GM23338 (cell line): ENCODE results near the gene LSM3. TPM values are rescaled to one million over a fixed set of nuclear protein-coding genes. Genes with fewer than 3 reads are reported as not detected.

ENCODE experiments used
- ATAC-seq: fragments of 200-7000 bp; cut with Tn5 transposase; 3 replicates; pipeline ENCODE4 v1.9.1; 2020
- DNase-seq: peaks from one replicate; pipeline ENCODE4 v3.0.0-alpha.2; 2015; ENCODE audit warnings: low spot score
- H2AFZ ChIP-seq: fragments of 200-600 bp; sonication (generic); 2 replicates; pipeline ENCODE4 v1.8.0; 2016; ENCODE audit warnings: antibody characterized with exemption, mild to moderate bottlenecking, moderate library complexity
- H3F3A ChIP-seq: fragments of 200-600 bp; sonication (generic); replicated peaks from 2 replicates; pipeline ENCODE4 v1.8.0; 2017; ENCODE audit warnings: antibody characterized with exemption, mixed run types, low read depth
- H3K27ac ChIP-seq: fragments of 200-600 bp; sonication (generic); 2 replicates; pipeline ENCODE4 v1.6.1; 2016; ENCODE audit warnings: low read depth
- H3K27me3 ChIP-seq: fragments of 200-600 bp; sonication (generic); 2 replicates; pipeline ENCODE4 v1.8.0; 2016; ENCODE audit warnings: mild to moderate bottlenecking, mixed run types, moderate library complexity; ENCODE audit not compliant: insufficient read depth
- H3K36me3 ChIP-seq: fragments of 200-600 bp; sonication (generic); 2 replicates; pipeline ENCODE4 v1.8.0; 2016; ENCODE audit warnings: mild to moderate bottlenecking; ENCODE audit not compliant: insufficient read depth
- H3K4me1 ChIP-seq: fragments of 200-600 bp; sonication (generic); 2 replicates; pipeline ENCODE4 v1.8.0; 2016; ENCODE audit warnings: mild to moderate bottlenecking, moderate library complexity; ENCODE audit not compliant: insufficient read depth
- H3K4me2 ChIP-seq: fragments of 200-600 bp; sonication (generic); 2 replicates; pipeline ENCODE4 v1.7.1; 2017; ENCODE audit warnings: mixed run types
- H3K4me3 ChIP-seq: fragments of 200-600 bp; sonication (generic); 2 replicates; pipeline ENCODE4 v1.6.1; 2016; ENCODE audit warnings: mixed run types
- H3K79me2 ChIP-seq: fragments of 200-600 bp; sonication (generic); replicated peaks from 2 replicates; pipeline ENCODE4 v1.8.0; 2017; ENCODE audit warnings: mild to moderate bottlenecking; ENCODE audit not compliant: insufficient read depth
- H3K9me2 ChIP-seq: fragments of 200-600 bp; sonication (generic); 2 replicates; pipeline ENCODE4 v1.8.0; 2017; ENCODE audit not compliant: insufficient read depth
- H4K20me1 ChIP-seq: fragments of 200-600 bp; sonication (generic); replicated peaks from 2 replicates; pipeline ENCODE4 v1.8.0; 2017; ENCODE audit warnings: mild to moderate bottlenecking; ENCODE audit not compliant: insufficient read depth
- H3K27ac Mint-ChIP-seq: 2 replicates; pipeline ENCODE4 v1.8.0; 2020; ENCODE audit warnings: inconsistent platforms, mild to moderate bottlenecking, moderate library complexity, mixed read lengths
- H3K27me3 Mint-ChIP-seq: 3 replicates; pipeline ENCODE4 v1.8.0; 2022; ENCODE audit warnings: low read depth, mild to moderate bottlenecking, moderate library complexity, mixed read lengths, inconsistent platforms; ENCODE audit not compliant: insufficient read depth, poor library complexity
- H3K36me3 Mint-ChIP-seq: 3 replicates; pipeline ENCODE4 v1.8.0; 2021; ENCODE audit warnings: low read depth, mild to moderate bottlenecking, inconsistent platforms, moderate library complexity, mixed read lengths
- H3K4me1 Mint-ChIP-seq: 3 replicates; pipeline ENCODE4 v1.8.0; 2020; ENCODE audit warnings: mild to moderate bottlenecking, inconsistent platforms, mixed read lengths
- H3K4me3 Mint-ChIP-seq: 3 replicates; pipeline ENCODE4 v1.8.0; 2021; ENCODE audit warnings: moderate library complexity, mild to moderate bottlenecking, inconsistent platforms, mixed read lengths
- H3K9me3 Mint-ChIP-seq: 3 replicates; pipeline ENCODE4 v1.8.0; 2020; ENCODE audit warnings: moderate library complexity, mild to moderate bottlenecking, inconsistent platforms, mixed read lengths
- CREB1 ChIP-seq: fragments of 250-450 bp; sonication (Bioruptor Pico); IDR thresholded peaks from 2 replicates; pipeline ENCODE4 v1.5.0; 2020; ENCODE audit warnings: low read depth, mild to moderate bottlenecking, moderate library complexity
- CTCF ChIP-seq, 2 experiments: fragments of 200-600 bp in 1 of 2; sonication (generic) in 1 of 2; conservative IDR thresholded peaks; 2 replicates each; pipeline versions ENCODE4 v1.5.1 to v1.6.1; 2016 to 2017; ENCODE audit warnings: antibody characterized with exemption in 2 of 2, low read depth in 2 of 2, mild to moderate bottlenecking in 2 of 2, moderate library complexity in 1 of 2
- ETS1 ChIP-seq: IDR thresholded peaks from 2 replicates; pipeline ENCODE4 v1.6.1; 2016; ENCODE audit warnings: antibody characterized with exemption
- EZH2 ChIP-seq: fragments of 200-600 bp; sonication (generic); IDR thresholded peaks from one replicate; pipeline ENCODE4 v1.8.0; 2017; ENCODE audit warnings: antibody characterized with exemption, mild to moderate bottlenecking, low read depth; ENCODE audit not compliant: unreplicated experiment
- EZH2phosphoT487 ChIP-seq: fragments of 200-600 bp; sonication (generic); IDR thresholded peaks from one replicate; pipeline ENCODE4 v1.8.1; 2018; ENCODE audit warnings: antibody characterized with exemption; ENCODE audit not compliant: unreplicated experiment
- JUNB ChIP-seq: IDR thresholded peaks from one replicate; pipeline ENCODE4 v1.6.1; 2016; ENCODE audit warnings: antibody characterized with exemption; ENCODE audit not compliant: unreplicated experiment
- NANOG ChIP-seq: IDR thresholded peaks from 2 replicates; pipeline ENCODE4 v1.6.1; 2016; ENCODE audit warnings: antibody characterized with exemption, borderline replicate concordance
- POLR2AphosphoS5 ChIP-seq: IDR thresholded peaks from 2 replicates; pipeline ENCODE4 v1.6.1; 2016; ENCODE audit warnings: antibody characterized with exemption, low read depth
- REST ChIP-seq: IDR thresholded peaks from one replicate; pipeline ENCODE4 v1.6.1; 2018; ENCODE audit warnings: antibody characterized with exemption; ENCODE audit not compliant: unreplicated experiment
- STAT1 ChIP-seq: IDR thresholded peaks from one replicate; pipeline ENCODE4 v1.6.1; 2016; ENCODE audit warnings: antibody characterized with exemption; ENCODE audit not compliant: unreplicated experiment
- ZNF114 ChIP-seq: fragments of 250-450 bp; sonication (Bioruptor Pico); IDR thresholded peaks from 2 replicates; pipeline ENCODE4 v1.5.0; 2020; ENCODE audit warnings: mild to moderate bottlenecking, moderate library complexity
- ZNF331 ChIP-seq: fragments of 250-450 bp; sonication (Bioruptor Pico); IDR thresholded peaks from 2 replicates; pipeline ENCODE4 v1.5.0; 2020; ENCODE audit warnings: low read depth, mild to moderate bottlenecking, moderate library complexity
- ZNF462 ChIP-seq: fragments of 250-450 bp; sonication (Bioruptor Pico); IDR thresholded peaks from 2 replicates; pipeline ENCODE4 v1.5.0; 2020; ENCODE audit warnings: mild to moderate bottlenecking, moderate library complexity
- polyA plus RNA-seq: library from polyadenylated mRNA; unstranded; fragments of >200 nt; fragmentation: Nextera tagmentation; extraction: Ambion mirVana; gene quantifications from 2 replicates; pipeline ENCODE4 v1.2.1, GENCODE V29; 2016
- total RNA-seq: library from RNA; depleted of rRNA; stranded (reverse); fragments of >200 nt; shearing (Covaris generic); gene quantifications from 2 replicates; pipeline ENCODE4 v1.2.3, GENCODE V29; 2014

The LSM3 gene
- total and polyA plus RNA-seq, 2 experiments from 2014 or later: 20.1 to 71.5 TPM

- Histone ChIP-seq H3K27ac (peak overlapping the region; percentile 29; the same call in 1 of the 2 replicates), H3K4me3 (no peak overlapping the region), H3K4me2 (no peak overlapping the region), H2AFZ (no peak overlapping the region), H3K4me1 (peaks cover 4% of the 10 kb centered on the region; the same call in 1 of the 2 replicates), H3K9me2 (no peaks in the 10 kb centered on the region), H4K20me1 (no peaks in the 10 kb centered on the region), H3F3A (no peaks in the 10 kb centered on the region), H3K27me3 (no peaks in the 10 kb centered on the region), H3K79me2 (no peaks in the 10 kb centered on the region), H3K36me3 (no peaks in the 10 kb centered on the region; the same call in 1 of the 2 replicates)
- Mint-ChIP-seq H3K4me3 (no peak overlapping the region), H3K36me3 (peaks cover 47% of the 10 kb centered on the region), H3K27me3 (peaks cover 9% of the 10 kb centered on the region), H3K9me3 (no peaks in the 10 kb centered on the region), H3K4me1 (peaks cover 20% of the 10 kb centered on the region), H3K27ac (no peak overlapping the region)
- no peak for DNase-seq
- ATAC-seq: no peak
- TF ChIP-seq CREB1 (CRISPR knock-in tag) (no peak), REST (no peak), ZNF114 (CRISPR knock-in tag) (no peak), CTCF (conservative IDR thresholded peaks at IDR 0.05; ENCODE audit: low read depth in 2 of 2) (no peak), ETS1 (no peak), EZH2phosphoT487 (no peak), ZNF331 (no peak), ZNF462 (CRISPR knock-in tag) (no peak), EZH2 (no peak), STAT1 (no peak), POLR2AphosphoS5 (no peak), NANOG (no peak), JUNB (no peak)
These were observed 35.9 kb upstream of the LSM3 start for GRCh38 chr3:14142567-14143270.
